ENCODE results near the gene CHPF2.

CHPF2 gene, protein sequence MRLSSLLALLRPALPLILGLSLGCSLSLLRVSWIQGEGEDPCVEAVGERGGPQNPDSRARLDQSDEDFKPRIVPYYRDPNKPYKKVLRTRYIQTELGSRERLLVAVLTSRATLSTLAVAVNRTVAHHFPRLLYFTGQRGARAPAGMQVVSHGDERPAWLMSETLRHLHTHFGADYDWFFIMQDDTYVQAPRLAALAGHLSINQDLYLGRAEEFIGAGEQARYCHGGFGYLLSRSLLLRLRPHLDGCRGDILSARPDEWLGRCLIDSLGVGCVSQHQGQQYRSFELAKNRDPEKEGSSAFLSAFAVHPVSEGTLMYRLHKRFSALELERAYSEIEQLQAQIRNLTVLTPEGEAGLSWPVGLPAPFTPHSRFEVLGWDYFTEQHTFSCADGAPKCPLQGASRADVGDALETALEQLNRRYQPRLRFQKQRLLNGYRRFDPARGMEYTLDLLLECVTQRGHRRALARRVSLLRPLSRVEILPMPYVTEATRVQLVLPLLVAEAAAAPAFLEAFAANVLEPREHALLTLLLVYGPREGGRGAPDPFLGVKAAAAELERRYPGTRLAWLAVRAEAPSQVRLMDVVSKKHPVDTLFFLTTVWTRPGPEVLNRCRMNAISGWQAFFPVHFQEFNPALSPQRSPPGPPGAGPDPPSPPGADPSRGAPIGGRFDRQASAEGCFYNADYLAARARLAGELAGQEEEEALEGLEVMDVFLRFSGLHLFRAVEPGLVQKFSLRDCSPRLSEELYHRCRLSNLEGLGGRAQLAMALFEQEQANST

GRCh38 chr7:151232091-151232916, at the start of gene CHPF2:
CHPF2 (plus strand) TSS chr7:151232483; CDS start chr7:151234012, 1,529 bp downstream.
- H3K4me3 ChIP-seq (ENCODE audit: low read depth, low read length): peak within 1 kb of the TSS; percentile 96

GRCh38 chr7:151185762-151186639, 46.3 kb upstream of the CHPF2 start:
- DNase-seq (ENCODE audit: low read depth): no peak
- no peak overlapping the region for H3K4me3 ChIP-seq (ENCODE audit: low read depth, low read length)

More at GRCh38 chr7:151232091-151232916, at the start of gene CHPF2:
- peak; percentile 54 for DNase-seq (ENCODE audit: low read depth)

- no peak for DNase-seq (ENCODE audit: low read depth)
Observed at GRCh38 chr7:151186640-151187408, 45.5 kb upstream of the CHPF2 start, which contains the start of gene ASB10. ASB10 (minus strand) TSS chr7:151187250; CDS start chr7:151187130, 120 bp downstream.

DNA sequence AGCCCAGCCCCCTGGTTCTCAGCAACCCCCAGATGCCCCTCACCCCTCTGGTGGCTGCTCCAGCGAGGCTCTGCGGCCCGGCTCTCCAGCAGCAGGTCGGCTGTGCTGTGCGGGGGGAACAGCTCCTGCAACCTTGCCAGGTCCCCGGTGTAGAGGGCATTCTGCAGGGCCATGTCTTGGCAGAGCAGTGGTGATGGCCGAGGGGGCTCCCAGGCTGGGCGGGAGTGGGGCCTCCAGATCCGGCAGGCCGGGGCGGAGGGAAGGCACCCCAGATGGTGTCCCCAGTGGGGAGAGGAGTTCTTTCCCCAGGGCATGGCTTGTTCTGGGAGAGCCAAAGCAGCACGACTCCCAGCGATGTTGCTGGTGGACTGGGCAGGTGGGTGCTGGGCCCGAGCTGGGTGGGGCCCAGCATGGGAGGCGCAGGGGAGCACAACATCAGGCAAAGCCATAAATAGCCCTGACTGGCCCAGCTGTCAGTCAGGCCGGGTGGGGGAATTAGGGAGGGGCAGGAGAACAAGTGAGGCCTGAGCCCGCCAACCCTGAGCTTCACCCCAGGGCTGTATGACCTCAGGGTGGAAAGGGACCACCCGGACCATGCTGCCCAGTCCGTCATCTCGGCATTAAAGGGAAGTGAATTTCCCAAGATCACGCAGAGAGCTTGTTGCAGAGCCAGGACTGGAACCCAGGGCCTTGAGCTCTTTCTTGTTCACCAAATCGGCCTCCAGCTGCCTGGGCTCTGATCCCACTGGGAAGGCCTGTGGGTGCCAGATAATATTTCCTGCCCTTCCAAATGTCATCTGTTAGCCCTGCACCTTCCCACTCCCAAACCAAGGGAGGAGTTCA, 44.7 kb upstream of the CHPF2 start:
- no peak overlapping the region for H3K4me3 ChIP-seq (ENCODE audit: low read depth, low read length)
- DNase-seq (ENCODE audit: low read depth): no peak

More at GRCh38 chr7:151186640-151187408, 45.5 kb upstream of the CHPF2 start, which contains the start of gene ASB10:
- no peak within 1 kb of the TSS for H3K4me3 ChIP-seq (ENCODE audit: low read depth, low read length)

GRCh38 chr7:151188252-151188542, 44.1 kb upstream of the CHPF2 start:
- H3K4me3 ChIP-seq (ENCODE audit: low read depth, low read length): no peak overlapping the region
- no peak for DNase-seq (ENCODE audit: low read depth)

- H3K4me3 ChIP-seq (ENCODE audit: low read depth, low read length): no peak overlapping the region
- no peak for DNase-seq (ENCODE audit: low read depth)
Observed at GRCh38 chr7:151189038-151189437, 43.2 kb upstream of the CHPF2 start.

- no peak for DNase-seq (ENCODE audit: low read depth)
- no peak overlapping the region for H3K4me3 ChIP-seq (ENCODE audit: low read depth, low read length)
Observed at GRCh38 chr7:151191544-151191943, 40.7 kb upstream of the CHPF2 start.

- no peak overlapping the region for H3K4me3 ChIP-seq (ENCODE audit: low read depth, low read length)
- DNase-seq (ENCODE audit: low read depth): no peak
Observed at GRCh38 chr7:151192002-151192539, 40.2 kb upstream of the CHPF2 start.

DNA sequence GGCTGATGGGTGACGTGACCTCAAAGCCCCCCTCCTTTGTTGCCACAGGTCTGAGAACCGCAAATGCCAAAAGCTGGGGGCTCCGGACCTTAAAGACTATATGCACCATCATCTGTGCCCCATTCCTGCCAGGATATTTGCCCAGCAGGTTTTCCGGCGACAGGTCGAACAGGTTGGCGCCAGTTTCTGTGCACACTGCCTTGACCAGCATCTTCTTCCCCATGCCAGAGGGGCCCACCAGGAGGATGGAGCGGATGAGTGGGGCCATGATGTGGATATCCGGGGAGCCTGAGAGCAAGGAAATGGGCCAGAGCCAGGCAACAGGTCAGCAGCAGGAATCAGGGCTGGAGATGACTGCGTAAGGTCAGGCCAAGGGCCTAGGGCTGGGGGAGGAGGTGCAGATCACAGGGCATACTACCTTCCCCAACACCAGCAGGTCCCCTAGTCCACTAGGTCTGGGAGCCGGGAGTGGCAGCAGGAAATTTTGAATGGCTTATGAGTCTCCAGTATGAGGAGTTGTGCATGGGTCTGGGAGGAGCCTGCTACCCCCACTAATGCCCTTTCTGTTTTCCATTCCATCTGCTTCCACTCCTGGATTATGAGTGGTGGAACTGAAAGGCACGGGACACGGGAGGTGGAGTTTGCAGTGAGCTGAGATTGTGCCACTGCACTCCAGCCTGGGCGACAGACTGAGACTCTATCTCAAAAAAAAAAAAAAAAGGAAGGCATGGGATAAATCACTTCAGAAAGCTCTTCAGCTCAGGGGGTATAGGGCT, 38.9 kb upstream of the CHPF2 start:
- no peak for DNase-seq (ENCODE audit: low read depth)
- H3K4me3 ChIP-seq (ENCODE audit: low read depth, low read length): no peak overlapping the region

- no peak overlapping the region for H3K4me3 ChIP-seq (ENCODE audit: low read depth, low read length)
- no peak for DNase-seq (ENCODE audit: low read depth)
Observed at GRCh38 chr7:151194188-151194587, 38.1 kb upstream of the CHPF2 start.

- H3K4me3 ChIP-seq (ENCODE audit: low read depth, low read length): no peak overlapping the region
- DNase-seq (ENCODE audit: low read depth): no peak
Observed at GRCh38 chr7:151195616-151196450, 36.5 kb upstream of the CHPF2 start.

- no peak overlapping the region for H3K4me3 ChIP-seq (ENCODE audit: low read depth, low read length)
Observed at GRCh38 chr7:151197932-151198331, 34.4 kb upstream of the CHPF2 start.

GRCh38 chr7:151198945-151199848, 33.1 kb upstream of the CHPF2 start:
- no peak for DNase-seq (ENCODE audit: low read depth)
- no peak overlapping the region for H3K4me3 ChIP-seq (ENCODE audit: low read depth, low read length)

More at GRCh38 chr7:151197932-151198331, 34.4 kb upstream of the CHPF2 start:
- no peak for DNase-seq (ENCODE audit: low read depth)

GRCh38 chr7:151201344-151201743, 30.9 kb upstream of the CHPF2 start:
- H3K4me3 ChIP-seq (ENCODE audit: low read depth, low read length): no peak overlapping the region
- DNase-seq (ENCODE audit: low read depth): no peak

All from skeletal muscle cell (primary cell).